GM19395 (cell line): ENCODE results near the gene PRKG1.
"Not testable (repeated sequence)": the region's sequence is repeated elsewhere in the genome, so short reads cannot be mapped to it uniquely, and the experiment has no call there.

Source experiments
- ATAC-seq: cut with Tn5 transposase; IDR thresholded peaks from one replicate; pipeline ENCODE4 v1.9.1; 2021; ENCODE audit warnings: mild to moderate bottlenecking, moderate library complexity; ENCODE audit not compliant: unreplicated experiment

The PRKG1 gene

DNA sequence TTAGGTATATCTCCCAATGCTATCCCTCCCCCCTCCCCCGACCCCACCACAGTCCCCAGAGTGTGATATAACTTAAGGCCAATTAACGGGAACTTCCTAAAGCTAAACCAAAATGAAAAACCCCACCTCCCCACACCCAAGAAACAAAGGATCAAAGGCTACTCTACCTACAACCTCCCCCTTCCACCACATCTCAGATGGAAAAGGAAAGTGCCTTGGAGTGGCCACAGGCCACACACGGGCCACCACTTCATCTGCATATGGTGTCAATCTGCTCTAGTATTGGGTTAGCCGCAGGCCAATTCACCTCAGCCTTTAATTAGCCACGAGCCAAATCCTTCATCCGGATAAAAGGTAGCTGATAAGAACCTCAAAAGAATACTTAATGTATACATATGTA, 605.6 kb downstream of the PRKG1 start:
- no peak for ATAC-seq

DNA sequence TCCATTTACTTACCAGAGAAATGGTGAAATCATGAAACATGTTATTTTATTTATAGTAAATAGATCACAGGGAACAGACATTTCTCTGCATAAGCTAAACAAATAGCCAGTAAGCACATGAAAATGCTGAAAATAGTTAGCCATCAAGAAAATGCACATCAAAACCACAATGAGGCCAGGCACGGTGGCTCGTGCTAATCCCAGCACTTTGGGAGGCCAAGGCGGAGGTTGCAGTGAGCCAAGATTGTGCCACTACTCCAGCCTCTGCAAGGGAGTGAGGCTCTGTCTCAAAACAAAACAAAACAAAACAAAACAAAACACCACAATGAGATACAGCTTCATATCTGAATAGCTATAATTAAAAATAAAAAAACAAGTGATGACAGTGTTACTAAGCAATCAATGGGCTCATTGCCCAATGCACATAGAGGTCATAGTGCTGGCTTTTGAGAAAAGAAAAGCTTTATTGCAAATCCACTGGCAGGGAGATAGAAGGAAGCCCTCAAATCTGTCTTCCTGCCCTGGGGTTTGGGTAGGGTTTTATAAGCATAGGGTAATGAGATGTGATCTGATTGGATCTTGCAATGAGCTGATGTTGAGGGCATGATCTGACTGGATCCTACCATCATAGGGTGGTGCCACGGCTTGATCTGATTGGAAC, 608.9 kb downstream of the PRKG1 start:
- no peak for ATAC-seq

DNA sequence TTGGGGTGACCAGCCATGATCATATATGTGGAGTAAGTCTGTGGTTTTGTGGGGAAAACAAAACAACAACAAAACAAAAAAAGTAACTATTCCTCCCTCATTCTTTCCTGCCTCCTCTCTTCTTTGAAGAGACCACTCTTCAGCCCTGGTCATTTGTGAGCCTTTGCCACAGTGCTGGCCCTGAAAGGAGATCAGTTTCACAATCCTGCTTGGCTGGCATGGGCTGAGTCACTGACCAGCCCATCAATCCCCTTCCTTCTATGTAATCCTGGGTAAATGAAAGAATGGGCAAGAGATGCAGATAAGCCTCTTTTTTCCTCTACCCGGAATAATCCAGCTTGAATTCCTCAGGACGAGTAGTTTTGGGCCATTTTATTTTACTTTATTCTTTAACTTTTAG, 611.5 kb downstream of the PRKG1 start:
- ATAC-seq = no peak

DNA sequence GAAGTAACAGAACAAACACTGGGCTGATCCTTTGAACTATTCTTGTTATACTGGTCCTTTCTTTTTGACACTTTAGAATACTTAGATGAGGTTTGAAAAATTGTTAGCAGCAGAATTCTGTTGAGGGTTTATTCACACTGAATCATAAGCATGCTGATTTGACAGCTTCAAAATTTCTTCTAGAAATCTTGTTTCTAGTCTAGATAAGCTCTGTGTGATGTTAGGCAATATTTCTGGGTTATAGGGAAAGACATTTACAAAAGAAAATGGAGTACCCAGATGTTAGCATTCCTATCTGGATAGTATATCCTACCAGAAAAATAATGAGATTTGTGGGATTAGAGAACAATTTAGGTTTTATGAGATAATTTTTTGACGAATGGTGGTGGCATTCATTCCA, 613.0 kb downstream of the PRKG1 start:
- no peak for ATAC-seq

DNA sequence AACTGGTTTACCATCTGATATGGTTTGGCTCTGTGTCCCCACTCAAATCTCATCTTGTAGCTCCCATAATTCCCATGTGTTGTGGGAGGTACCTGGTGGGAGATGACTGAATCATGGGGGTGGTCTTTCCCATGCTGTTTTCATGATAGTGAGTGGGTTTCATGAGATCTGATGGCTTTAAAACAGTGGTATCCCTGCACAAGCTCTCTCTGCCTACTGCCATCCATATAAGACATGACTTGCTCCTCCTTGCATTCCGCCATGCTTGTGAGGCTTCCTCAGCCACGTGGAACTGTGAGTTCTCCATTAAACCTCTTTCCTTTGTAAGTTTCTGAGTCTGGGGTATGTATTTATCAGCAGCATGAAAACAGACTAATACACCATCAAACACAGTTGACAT, 614.5 kb downstream of the PRKG1 start:
- not testable (repeated sequence) for ATAC-seq

DNA sequence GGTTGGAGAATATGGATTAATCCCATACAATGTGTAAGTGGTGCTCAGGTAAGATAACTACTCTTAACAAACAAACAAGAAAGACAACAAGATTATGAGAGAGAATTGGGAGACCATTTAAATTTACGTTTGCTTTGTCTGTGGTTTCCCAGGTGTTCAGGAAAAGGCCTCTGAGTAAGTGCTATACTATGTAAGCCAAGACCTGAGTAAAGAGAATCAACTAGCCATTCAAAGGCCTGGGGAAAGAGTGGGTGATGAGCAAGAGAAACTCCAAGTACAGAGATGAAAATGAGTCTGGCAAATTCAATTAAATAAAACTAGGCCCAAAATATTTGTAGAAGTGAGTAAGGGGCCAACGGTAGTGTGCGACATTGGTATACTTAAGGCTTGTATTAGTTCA, 615.2 kb downstream of the PRKG1 start:
- no peak for ATAC-seq

DNA sequence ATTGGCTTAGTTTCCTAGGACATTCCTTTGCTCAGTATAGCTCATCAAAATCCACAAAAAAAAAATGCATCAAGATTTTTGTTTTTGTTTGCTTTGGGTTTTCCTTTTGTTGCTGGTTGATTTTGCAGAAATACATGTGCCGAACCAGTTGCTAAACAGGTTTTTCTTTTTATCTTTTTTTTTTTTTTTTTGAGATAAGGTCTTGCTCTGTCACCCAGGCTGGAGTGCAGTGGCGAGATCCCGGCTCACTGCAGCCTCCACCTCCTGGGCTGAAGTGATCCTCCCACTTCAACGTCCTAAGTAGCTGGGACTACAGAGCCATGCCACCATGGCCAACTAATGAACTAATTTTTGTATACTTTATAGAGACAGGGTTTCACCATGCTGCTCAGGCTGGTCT, 616.8 kb downstream of the PRKG1 start:
- no peak for ATAC-seq

DNA sequence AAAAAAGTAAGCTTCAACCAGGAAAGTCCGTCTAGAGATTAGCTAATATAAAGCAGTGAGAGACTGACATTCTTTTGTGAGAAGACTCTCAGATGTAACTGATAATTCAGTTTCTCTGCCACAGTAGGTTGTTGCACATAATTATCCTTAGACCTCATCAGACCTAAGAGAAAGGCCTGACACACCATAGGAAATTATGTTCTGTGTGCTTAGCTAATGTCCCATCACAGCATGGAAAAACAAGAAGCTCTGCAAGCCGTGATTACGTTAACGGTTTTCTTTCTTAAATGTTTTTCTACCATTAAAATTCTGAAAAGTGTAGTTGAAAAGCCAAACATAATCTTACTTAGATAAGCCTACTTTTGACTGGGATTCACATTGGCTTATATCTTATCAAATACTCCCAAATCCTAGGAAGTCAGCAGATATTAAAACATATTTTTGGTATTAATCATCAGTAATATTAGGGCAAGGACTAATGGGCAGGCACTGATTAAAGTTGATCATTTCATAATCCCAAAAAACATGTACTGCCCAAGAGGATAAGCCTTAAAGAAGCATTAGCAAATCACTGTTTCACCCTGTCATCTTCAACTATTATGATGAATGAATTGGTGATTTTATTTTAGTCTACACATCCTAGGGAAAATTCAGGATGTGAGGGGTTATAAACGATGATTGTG, 619.9 kb downstream of the PRKG1 start:
- no peak for ATAC-seq

DNA sequence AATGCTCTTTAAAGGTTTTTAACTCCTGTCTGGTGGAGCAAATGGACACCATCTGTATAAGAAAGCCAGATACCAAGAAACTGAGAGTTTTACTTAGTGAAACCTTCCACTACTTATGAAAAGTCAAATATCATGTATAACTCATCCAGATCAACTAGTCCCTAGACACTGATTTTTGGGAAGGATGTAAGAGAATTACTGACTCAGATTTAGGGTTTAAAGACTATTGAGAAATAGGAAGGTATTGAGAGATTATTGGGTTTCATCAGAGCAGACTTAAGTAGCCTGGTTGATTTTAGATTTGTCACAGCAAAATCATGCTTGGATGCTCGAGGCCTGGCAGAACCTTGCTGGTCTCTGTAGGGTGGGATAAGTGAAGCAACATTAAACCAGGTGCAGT, 622.0 kb downstream of the PRKG1 start:
- no peak for ATAC-seq

DNA sequence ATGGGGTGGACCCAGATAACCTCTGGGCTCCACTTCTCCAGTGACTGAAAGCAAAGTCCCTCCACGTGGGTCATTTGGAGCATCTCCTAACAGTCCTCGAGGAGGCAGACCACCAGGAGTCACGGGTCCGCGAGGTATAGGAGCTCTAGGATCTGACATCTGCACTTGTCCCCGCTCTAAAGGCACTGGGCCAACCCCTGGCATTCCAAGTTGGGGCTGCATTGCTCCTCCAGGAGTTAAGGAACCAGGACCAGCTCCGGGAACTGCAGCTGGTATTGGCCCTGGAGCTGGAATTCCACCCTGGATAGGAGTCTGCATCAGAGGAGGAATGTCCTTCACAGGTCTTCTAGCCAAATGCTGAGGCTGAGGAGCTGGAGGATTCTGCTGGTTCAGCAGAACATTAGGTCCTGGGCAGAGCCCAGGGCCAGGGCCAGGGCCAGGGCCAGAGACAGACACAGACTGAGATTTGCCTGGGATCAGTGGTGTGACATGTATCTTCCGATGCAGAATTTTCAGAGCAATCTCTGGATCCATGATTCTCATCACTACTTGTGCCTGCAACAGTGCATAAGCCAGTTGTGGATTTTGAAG, 624.3 kb downstream of the PRKG1 start:
- no peak for ATAC-seq

DNA sequence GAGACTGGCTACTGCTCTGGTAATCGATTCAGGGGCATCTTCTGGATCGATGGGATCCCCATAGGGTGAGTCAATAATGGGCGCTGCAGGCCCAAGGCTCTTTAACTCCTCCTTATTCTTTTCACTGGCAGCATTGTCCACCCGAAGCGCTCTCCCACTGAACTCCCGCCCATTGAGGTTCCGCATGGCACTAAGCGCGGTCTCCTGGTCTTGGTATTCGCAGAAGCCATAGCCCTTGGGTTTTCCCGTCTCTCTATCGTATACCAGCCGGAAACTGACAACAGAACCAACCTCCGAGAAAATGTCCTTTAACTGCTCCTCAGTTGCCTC, 624.8 kb downstream of the PRKG1 start:
- peak; percentile 34 for ATAC-seq

DNA sequence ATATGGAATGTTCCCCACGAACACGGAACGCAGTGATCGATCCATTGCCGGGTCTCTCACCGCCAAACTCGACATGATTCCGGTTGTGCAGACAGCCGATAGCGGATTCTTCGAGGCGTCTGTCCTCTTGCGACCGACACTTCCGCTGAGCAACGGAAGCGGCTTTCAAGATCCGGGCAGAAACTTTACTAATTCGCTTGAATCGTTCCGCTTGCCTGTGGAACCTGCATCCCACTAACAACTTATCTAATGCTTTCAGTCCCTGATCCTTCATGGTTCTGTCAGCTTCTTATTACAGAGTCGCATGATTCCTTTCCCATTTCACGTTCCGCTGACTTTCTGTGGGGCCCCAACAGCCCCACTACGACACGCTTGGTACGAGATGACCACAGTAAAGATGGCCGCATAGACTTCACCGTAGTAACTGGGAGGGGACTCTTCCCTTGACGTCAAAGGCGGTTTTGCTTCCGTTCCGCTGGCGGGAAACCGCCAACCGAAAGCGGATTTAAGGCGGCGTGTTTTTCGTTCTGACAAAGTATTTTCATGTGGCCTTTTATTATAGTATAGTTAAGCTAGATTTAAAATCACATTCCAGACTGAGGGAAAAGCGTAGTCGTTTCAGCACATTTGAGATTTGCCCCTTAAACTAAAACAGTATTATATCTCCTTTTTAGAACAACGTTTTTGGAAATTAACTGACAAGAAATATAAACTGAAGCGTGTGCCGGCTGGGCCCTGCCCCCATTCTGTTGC, 625.4 kb downstream of the PRKG1 start, which contains the start of gene CSTF2T:
Gene CSTF2T, minus strand, starts transcription at position 121 of the 753 bp plus-strand sequence. Its CDS starts 46 bp downstream, at position 75.
- ATAC-seq = peak; percentile 95

DNA sequence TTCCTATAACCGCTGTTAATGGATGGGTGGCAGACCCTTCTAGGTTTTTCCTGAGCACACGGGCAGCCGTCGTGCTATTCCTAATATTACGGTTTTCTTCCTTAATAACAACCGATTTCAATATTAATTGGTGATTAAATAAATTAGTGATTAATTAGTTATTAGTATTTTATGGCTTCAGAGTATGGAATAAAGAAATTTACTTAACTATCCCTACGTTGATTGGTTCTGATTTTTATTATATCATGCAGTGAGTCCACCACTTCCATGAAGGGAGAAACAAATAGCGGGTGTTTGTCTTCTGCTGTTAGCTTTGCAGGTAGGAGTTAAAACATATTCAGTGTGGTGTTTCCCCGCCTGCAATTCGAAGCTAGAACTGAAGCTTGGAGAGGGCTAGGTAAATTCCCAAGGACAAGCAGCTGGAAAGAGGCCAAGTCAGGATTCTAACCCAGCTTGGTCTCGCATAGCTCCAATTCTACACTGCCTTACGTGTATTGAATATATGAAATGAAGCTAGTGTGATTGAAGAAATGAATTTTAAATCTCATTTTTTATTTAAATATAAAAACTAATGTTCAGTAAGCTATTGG, 626.0 kb downstream of the PRKG1 start:
- no peak for ATAC-seq

DNA sequence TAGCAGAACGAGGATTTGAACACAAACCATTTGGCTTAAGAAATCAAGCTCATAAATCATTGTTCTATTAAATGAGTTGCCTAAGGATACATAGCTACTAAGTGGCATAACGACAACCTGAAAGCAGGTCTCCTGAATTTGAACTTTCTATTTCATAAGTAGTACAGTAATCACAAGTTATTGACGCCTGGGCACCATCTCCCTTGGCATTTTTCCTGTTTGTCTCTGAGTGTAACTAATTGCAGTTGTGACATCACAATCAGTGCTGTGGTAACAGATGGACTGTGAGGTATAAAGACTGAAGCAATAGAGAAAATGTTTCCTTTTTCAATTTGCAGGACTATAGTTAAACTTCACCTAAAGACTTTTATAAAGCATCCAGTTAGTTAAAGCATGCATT, 631.5 kb downstream of the PRKG1 start:
- no peak for ATAC-seq

DNA sequence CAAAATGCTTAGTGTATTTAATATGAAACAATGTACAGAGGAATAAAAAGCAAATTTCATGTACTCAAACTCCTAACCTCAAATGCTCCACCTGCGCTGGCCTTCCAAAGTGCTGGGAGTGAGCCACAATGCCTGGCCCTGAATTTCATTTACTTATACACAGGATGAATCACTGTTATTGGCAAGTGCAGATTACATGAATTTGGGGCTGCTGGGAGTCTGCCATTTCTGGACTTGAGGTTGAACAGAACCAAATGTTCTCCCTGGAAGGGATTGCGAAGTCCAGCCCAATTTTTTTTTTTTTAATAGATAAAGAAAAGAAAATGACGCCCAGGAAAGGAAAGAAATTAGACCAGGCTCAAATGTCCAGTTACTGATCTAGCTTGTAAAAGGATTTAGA, 631.9 kb downstream of the PRKG1 start:
- no peak for ATAC-seq

DNA sequence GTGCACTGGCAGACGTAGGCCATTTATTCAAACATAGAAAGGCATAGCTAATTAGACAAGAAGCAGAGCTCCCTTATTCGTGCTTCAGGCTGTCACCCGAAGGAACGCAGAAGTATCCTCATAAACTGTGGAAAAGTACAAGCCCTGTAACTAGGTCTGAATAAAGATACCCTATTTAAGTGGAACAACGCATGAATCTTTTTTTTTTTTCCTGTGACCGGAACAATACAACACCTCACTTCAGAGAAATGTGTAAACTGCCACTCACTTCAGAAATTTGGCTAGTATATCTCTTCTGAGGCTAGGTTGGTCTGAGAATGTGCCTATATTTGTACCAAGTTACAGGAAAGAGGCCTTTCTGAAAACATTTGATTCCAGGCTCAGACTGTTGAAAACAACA, 633.1 kb downstream of the PRKG1 start:
- no peak for ATAC-seq

DNA sequence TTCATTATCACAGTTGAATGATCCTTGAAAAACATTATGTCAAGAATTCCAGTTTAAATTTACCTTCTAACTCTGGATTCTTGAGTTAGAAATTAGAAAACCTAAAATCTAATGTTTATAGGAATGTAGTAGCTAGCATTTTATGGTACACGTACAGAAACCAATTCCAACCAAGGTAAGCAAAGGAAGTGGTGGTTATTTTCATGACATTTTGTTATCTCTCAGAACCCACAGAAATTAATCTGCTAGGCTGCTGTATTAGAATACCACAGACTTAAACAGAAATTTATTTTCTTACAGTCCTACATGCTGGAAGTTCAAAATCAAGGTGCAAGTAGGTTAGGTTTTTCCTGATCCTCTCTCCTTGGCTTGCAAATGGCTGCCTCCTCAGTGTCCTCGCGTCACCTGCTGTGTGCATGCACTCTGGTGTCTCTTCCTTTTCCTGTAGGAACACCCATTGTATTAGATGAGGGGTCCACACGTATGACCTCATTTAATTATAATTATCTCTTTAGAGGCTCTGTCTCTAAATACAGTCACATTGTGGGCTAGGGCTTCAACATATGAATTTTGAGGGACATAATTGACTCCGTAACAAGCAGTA, 633.6 kb downstream of the PRKG1 start:
- no peak for ATAC-seq

DNA sequence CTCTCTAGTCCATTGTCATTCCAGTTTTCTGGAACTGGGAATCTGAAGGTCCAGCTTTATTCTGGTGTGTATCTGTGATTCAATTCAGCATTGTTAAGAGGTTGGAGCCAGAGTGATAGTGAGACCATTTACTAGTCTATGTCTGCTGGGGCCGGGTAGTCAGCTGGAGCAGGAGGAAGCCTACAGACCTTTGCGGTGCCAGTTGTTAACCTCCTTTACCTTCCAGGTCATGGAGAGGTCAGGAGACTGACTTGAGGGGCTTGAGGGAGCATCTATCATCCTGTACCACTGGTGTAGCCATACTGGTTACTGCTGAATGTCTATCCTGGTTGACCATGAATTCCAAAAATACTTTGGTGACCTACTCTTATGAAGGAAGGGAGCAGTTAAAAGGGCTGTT, 634.3 kb downstream of the PRKG1 start:
- no peak for ATAC-seq

DNA sequence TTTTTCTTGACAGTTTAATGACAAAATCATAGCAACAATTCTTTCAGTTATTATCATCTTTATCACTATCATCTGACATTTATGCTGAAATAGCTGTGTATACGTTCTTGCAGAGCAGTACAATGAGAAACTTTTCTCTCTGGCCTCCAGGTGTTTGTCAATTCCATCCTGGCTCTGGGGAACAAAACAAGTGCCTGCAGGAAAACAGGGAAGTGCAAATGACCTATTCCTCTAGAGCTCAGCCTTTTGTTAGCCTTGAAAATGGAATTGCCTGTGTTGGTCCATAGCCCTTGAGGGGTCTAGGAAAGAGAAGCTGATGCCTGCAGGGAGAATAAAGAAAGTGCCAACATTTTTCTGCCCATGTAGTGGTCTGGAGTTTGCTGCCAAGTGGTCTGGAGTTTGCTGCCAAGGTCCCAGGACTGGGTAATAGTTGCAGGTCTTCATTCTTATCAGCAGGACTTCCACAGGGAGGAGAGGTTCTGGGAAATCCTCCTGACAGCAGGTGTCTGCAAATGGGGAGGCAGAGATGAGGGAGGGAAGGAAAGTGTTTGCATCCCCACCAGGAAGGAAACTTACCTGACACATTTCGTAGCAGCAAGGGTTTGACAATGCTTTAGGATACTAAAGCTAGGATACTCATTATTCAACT, 635.2 kb downstream of the PRKG1 start:
- ATAC-seq = no peak

DNA sequence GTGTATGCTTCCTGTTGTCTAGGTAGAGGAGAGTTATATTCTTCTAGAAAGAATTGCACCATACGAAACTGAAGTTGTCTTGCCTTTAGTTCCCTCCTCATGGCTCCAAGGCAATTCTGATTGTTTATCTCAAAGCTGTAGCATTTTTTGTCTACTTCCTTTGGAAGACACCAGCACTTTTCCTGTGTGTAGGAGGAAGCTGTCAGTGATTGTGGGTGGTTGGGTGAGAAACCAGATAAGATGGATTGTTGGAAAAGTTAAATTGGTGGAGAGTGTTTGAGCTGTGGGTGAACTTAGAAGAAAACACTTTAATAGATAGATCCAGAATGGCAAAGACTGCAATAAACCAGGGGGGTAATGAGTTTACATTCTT, 637.2 kb downstream of the PRKG1 start:
- ATAC-seq = no peak

DNA sequence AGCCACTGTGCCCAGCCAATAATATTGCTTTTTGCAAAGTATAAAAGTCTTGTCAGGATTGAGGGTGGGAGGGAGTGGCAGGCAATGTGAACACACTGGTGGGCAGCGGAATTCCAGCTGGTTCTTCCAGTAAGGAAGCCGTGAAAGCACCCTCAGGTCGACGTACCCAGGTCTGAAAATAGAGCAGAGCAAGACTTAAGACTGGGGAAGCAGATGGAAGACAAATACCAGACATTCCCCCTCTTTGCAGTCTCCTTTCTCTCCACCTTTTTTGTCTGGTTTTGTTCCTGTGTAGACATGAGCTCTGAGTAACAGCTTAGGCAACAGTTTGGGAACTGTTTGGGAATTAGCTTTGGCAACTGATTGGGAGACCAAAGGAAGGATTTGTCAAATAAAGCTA, 642.7 kb downstream of the PRKG1 start:
- no peak for ATAC-seq
